Measurements from ENCODE around the gene CALN1.

DNA sequence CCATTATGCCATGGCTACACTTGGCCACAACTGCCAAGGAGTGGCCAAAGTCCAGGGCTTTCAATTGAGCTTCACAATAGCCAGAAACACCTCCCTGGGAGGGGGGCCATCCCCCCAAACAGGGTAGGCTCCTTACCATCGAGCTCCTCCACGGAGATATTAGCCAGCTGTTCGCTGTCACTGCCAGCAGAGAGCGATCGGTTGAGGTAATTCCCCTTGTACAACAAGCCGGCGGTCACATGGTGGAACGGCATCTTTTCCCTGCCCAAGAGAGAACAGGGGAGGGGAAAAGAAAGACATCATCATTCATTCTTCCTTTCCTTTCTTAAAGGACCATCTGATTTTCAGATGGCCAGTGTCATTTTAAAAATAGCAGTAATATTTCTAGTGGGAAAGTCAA, 133.6 kb downstream of the CALN1 start:
- TF ChIP-seq, protein P1, sequence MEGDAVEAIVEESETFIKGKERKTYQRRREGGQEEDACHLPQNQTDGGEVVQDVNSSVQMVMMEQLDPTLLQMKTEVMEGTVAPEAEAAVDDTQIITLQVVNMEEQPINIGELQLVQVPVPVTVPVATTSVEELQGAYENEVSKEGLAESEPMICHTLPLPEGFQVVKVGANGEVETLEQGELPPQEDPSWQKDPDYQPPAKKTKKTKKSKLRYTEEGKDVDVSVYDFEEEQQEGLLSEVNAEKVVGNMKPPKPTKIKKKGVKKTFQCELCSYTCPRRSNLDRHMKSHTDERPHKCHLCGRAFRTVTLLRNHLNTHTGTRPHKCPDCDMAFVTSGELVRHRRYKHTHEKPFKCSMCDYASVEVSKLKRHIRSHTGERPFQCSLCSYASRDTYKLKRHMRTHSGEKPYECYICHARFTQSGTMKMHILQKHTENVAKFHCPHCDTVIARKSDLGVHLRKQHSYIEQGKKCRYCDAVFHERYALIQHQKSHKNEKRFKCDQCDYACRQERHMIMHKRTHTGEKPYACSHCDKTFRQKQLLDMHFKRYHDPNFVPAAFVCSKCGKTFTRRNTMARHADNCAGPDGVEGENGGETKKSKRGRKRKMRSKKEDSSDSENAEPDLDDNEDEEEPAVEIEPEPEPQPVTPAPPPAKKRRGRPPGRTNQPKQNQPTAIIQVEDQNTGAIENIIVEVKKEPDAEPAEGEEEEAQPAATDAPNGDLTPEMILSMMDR (IDR thresholded peaks at IDR 0.05; ENCODE audit: control extremely low read depth in 1 of 3, insufficient read depth in 1 of 3, low read depth in 1 of 3, low read length in 3 of 3), result no peak
- TF ChIP-seq POLR2AphosphoS5 (IDR thresholded peaks at IDR 0.05; ENCODE audit: low read depth, low read length) (no peak), BACH1 (IDR thresholded peaks at IDR 0.05; ENCODE audit: low read length) (no peak), EZH2 (IDR thresholded peaks at IDR 0.05; ENCODE audit: low read depth, low read length, severe bottlenecking) (no peak), CHD2 (IDR thresholded peaks at IDR 0.05; ENCODE audit: low read length) (no peak), SP2 (IDR thresholded peaks at IDR 0.05; ENCODE audit: low read length) (no peak), POLR2A (IDR thresholded peaks at IDR 0.05; ENCODE audit: control extremely low read depth in 1 of 2, low read depth in 2 of 2, low read length in 2 of 2) (no peak), KDM4A (IDR thresholded peaks at IDR 0.05; ENCODE audit: low read depth, low read length, severe bottlenecking) (no peak), TCF12 (IDR thresholded peaks at IDR 0.05; ENCODE audit: low read depth, low read length) (no peak), BRCA1 (IDR thresholded peaks at IDR 0.05; ENCODE audit: low read depth, low read length) (no peak)
- TF ChIP-seq, protein P2, sequence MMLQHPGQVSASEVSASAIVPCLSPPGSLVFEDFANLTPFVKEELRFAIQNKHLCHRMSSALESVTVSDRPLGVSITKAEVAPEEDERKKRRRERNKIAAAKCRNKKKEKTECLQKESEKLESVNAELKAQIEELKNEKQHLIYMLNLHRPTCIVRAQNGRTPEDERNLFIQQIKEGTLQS (IDR thresholded peaks at IDR 0.05; ENCODE audit: insufficient read depth, low read depth, low read length), result no peak

All from H1 (cell line).